H1 (cell line): ENCODE data around the gene CASTOR1. TPM values are rescaled to one million over a fixed set of nuclear protein-coding genes. Genes with fewer than 3 reads are reported as not detected.

Source experiments
- CTCF ChIA-PET: fragments of 300-600 bp; sonication (Branson Sonifier 250); formaldehyde crosslinking; loops from one replicate; lab custom pipeline; 2021; ENCODE audit not compliant: partially characterized antibody; lab: Charles Lee
- POLR2A ChIA-PET: fragments of 300-600 bp; sonication (Branson Sonifier 250); formaldehyde crosslinking; loops from one replicate; lab custom pipeline; 2021; ENCODE audit warnings: inconsistent platforms; ENCODE audit not compliant: partially characterized antibody; lab: Charles Lee
- DNase-seq, 2 experiments: peaks; one replicate each; pipeline versions ENCODE4 v3.0.0 to v3.0.0-alpha.2; 2010 to 2022; ENCODE audit warnings: low spot score in 2 of 2, low read depth in 1 of 2, mixed read lengths in 1 of 2
- FAIRE-seq: peaks from 2 replicates; lab custom pipeline; 2011; peaks lifted over from hg19 to GRCh38; lab: Jason Lieb, UNC
- H2AFZ ChIP-seq: 2 replicates; pipeline ENCODE4 v1.8.1; 2012; ENCODE audit warnings: low read length, inconsistent platforms
- H2AK5ac ChIP-seq: 2 replicates; pipeline ENCODE4 v1.6.1; 2013; ENCODE audit warnings: low read depth, low read length
- H2BK120ac ChIP-seq: replicated peaks from 2 replicates; pipeline ENCODE3; 2013; ENCODE audit warnings: low read depth, low read length, inconsistent platforms
- H2BK12ac ChIP-seq: 2 replicates; pipeline ENCODE4 v1.6.1; 2013; ENCODE audit warnings: low read depth, low read length
- H2BK15ac ChIP-seq: 2 replicates; pipeline ENCODE4 v1.6.1; 2013; ENCODE audit warnings: low read length
- H2BK20ac ChIP-seq: 2 replicates; pipeline ENCODE4 v1.6.1; 2013; ENCODE audit warnings: low read length
- H2BK5ac ChIP-seq: 2 replicates; pipeline ENCODE4 v1.6.1; 2013; ENCODE audit warnings: low read depth, low read length
- H3K14ac ChIP-seq: 2 replicates; pipeline ENCODE4 v1.6.1; 2013; ENCODE audit warnings: inconsistent platforms; ENCODE audit not compliant: insufficient read length
- H3K18ac ChIP-seq: 2 replicates; pipeline ENCODE4 v1.6.1; 2013; ENCODE audit warnings: low read length; ENCODE audit errors: extremely low read depth
- H3K23ac ChIP-seq: 2 replicates; pipeline ENCODE4 v1.6.1; 2013; ENCODE audit warnings: inconsistent platforms; ENCODE audit not compliant: insufficient read length
- H3K23me2 ChIP-seq: 2 replicates; pipeline ENCODE4 v1.6.1; 2013; ENCODE audit warnings: low read depth, low read length
- H3K27ac ChIP-seq: 2 replicates; pipeline ENCODE4 v1.6.1; 2011; ENCODE audit warnings: low read depth, low read length, inconsistent platforms
- H3K27me3 ChIP-seq, 4 experiments: replicated peaks in 1 of 4; 1 replicate in 1 of 4; 2 replicates in 3 of 4; pipeline versions ENCODE4 v1.6.1 to v1.8.1; 2011 to 2013; ENCODE audit warnings: low read length in 3 of 4, mild to moderate bottlenecking in 3 of 4, inconsistent platforms in 2 of 4, mixed read lengths in 2 of 4, moderate library complexity in 1 of 4; ENCODE audit not compliant: control insufficient read depth in 3 of 4, insufficient read depth in 3 of 4; ENCODE audit errors: extremely low read depth in 1 of 4
- H3K36me3 ChIP-seq, 4 experiments: 2 replicates each; pipeline versions ENCODE4 v1.6.1 to v1.8.1; 2011 to 2013; ENCODE audit warnings: mild to moderate bottlenecking in 4 of 4, low read length in 3 of 4, moderate library complexity in 2 of 4, control low read depth in 1 of 4, inconsistent platforms in 1 of 4; ENCODE audit not compliant: insufficient read depth in 4 of 4, control insufficient read depth in 2 of 4
- H3K4ac ChIP-seq: replicated peaks from 2 replicates; pipeline ENCODE3; 2013; ENCODE audit warnings: low read length, low read depth, mixed read lengths, inconsistent platforms; ENCODE audit not compliant: insufficient read length
- H3K4me1 ChIP-seq, 4 experiments: replicated peaks in 1 of 4; 1 replicate in 1 of 4; 2 replicates in 3 of 4; pipeline versions ENCODE4 v1.6.1 to v1.8.1; 2011 to 2013; ENCODE audit warnings: low read length in 3 of 4, inconsistent platforms in 2 of 4, mixed read lengths in 1 of 4; ENCODE audit not compliant: insufficient read depth in 4 of 4, control insufficient read depth in 3 of 4
- H3K4me2 ChIP-seq, 2 experiments: 2 replicates each; pipeline versions ENCODE4 v1.6.1 to v1.8.1; 2011 to 2013; ENCODE audit warnings: low read depth in 2 of 2, low read length in 2 of 2, control low read depth in 1 of 2, inconsistent platforms in 1 of 2, mild to moderate bottlenecking in 1 of 2; ENCODE audit not compliant: insufficient read depth in 1 of 2
- H3K4me3 ChIP-seq, 4 experiments: fragments of 200-600, 300-600 bp in 1 of 4; sonication (generic), shearing (Covaris generic), sonication (Bioruptor Twin) in 1 of 4; 2 replicates each; pipeline versions ENCODE4 v1.5.1 to v1.8.1; 2011 to 2016; ENCODE audit warnings: low read length in 4 of 4, low read depth in 3 of 4, control low read depth in 2 of 4, inconsistent platforms in 2 of 4, mild to moderate bottlenecking in 2 of 4, mixed read lengths in 1 of 4, moderate library complexity in 1 of 4; ENCODE audit not compliant: insufficient read depth in 2 of 4; ENCODE audit errors: extremely low read depth in 1 of 4
- H3K56ac ChIP-seq: replicated peaks from 2 replicates; pipeline ENCODE3; 2013; ENCODE audit warnings: low read depth, mild to moderate bottlenecking, mixed read lengths, low read length, inconsistent platforms; ENCODE audit not compliant: insufficient read length
- H3K79me1 ChIP-seq: 2 replicates; pipeline ENCODE4 v1.6.1; 2013; ENCODE audit warnings: low read depth, low read length, control low read depth
- H3K79me2 ChIP-seq, 2 experiments: 2 replicates each; pipeline versions ENCODE4 v1.6.1 to v1.8.1; 2012 to 2013; ENCODE audit warnings: low read length in 2 of 2, mild to moderate bottlenecking in 2 of 2, inconsistent platforms in 1 of 2; ENCODE audit not compliant: insufficient read depth in 2 of 2, control insufficient read depth in 1 of 2
- H3K9ac ChIP-seq, 4 experiments: replicated peaks in 1 of 4; 1 replicate in 1 of 4; 2 replicates in 3 of 4; pipeline versions ENCODE4 v1.6.1 to v1.8.1; 2011 to 2013; ENCODE audit warnings: low read depth in 3 of 4, low read length in 3 of 4, control low read depth in 2 of 4, mild to moderate bottlenecking in 2 of 4, moderate library complexity in 2 of 4, inconsistent platforms in 1 of 4; ENCODE audit errors: extremely low read depth in 1 of 4
- H3K9me3 ChIP-seq, 2 experiments: 2 replicates each; pipeline versions ENCODE4 v1.6.1 to v1.8.1; 2012 to 2013; ENCODE audit warnings: mild to moderate bottlenecking in 2 of 2, moderate library complexity in 2 of 2, control low read depth in 1 of 2, inconsistent platforms in 1 of 2, low read depth in 1 of 2, low read length in 1 of 2, mixed read lengths in 1 of 2; ENCODE audit not compliant: insufficient read depth in 2 of 2
- H4K20me1 ChIP-seq, 2 experiments: replicated peaks in 1 of 2; 2 replicates each; pipeline versions ENCODE3 to v1.8.1; 2011 to 2013; ENCODE audit warnings: inconsistent platforms in 2 of 2, low read length in 2 of 2, mild to moderate bottlenecking in 1 of 2; ENCODE audit not compliant: insufficient read depth in 2 of 2, control insufficient read depth in 1 of 2
- H4K5ac ChIP-seq: 2 replicates; pipeline ENCODE4 v1.6.1; 2013; ENCODE audit warnings: low read length, low read depth, mixed read lengths, inconsistent platforms; ENCODE audit not compliant: insufficient read length
- H4K8ac ChIP-seq: 2 replicates; pipeline ENCODE4 v1.8.0; 2013; ENCODE audit warnings: mild to moderate bottlenecking, moderate library complexity, low read length, inconsistent platforms; ENCODE audit not compliant: insufficient read depth; ENCODE audit errors: extremely low read depth
- H4K91ac ChIP-seq: replicated peaks from 2 replicates; pipeline ENCODE3; 2013; ENCODE audit warnings: low read length, mixed read lengths, inconsistent platforms; ENCODE audit not compliant: insufficient read length
- BCL11A ChIP-seq, 2 experiments: IDR thresholded peaks; one replicate each; pipeline ENCODE4 v1.6.1; 2011; ENCODE audit warnings: low read depth in 2 of 2, low read length in 2 of 2, mild to moderate bottlenecking in 2 of 2
- CBX8 ChIP-seq: fragments of 300-800, 300-1000 bp; sonication (generic); IDR thresholded peaks from 2 replicates; pipeline ENCODE4 v1.7.1; 2016; ENCODE audit warnings: low read depth, low read length, borderline replicate concordance
- CREB1 ChIP-seq: IDR thresholded peaks from 2 replicates; pipeline ENCODE4 v1.6.1; 2012; ENCODE audit warnings: inconsistent platforms
- POU5F1 ChIP-seq: IDR thresholded peaks from 2 replicates; pipeline ENCODE4 v1.6.1; 2011; ENCODE audit warnings: low read depth, mild to moderate bottlenecking, low read length, moderate library complexity
- SIX5 ChIP-seq: IDR thresholded peaks from 2 replicates; pipeline ENCODE4 v1.6.1; 2011; ENCODE audit warnings: mild to moderate bottlenecking, low read depth, low read length
- TEAD4 ChIP-seq: IDR thresholded peaks from 2 replicates; pipeline ENCODE4 v1.6.1; 2012; ENCODE audit warnings: low read depth, low read length, inconsistent platforms, mixed read lengths
- WGBS, 2 experiments: shearing (Covaris generic) in 1 of 2; methylation state at CpG; one replicate each; pipeline versions ENCODE4 v1.1.6 to v1.1.7; 2013 to 2015; ENCODE audit warnings: low lambda C conversion rate in 2 of 2, mixed read lengths in 2 of 2, inconsistent platforms in 1 of 2, low coverage in 1 of 2, missing lambda C conversion rate in 1 of 2; ENCODE audit not compliant: insufficient replicate concordance in 2 of 2, insufficient coverage in 1 of 2, insufficient read length in 1 of 2; ENCODE audit errors: extremely low coverage in 1 of 2, missing lambda C conversion rate in 1 of 2; 5-methylcytosine and 5-hydroxymethylcytosine counted together
- polyA plus RNA-seq, 7 experiments: library from polyadenylated mRNA; depleted of rRNA in 3 of 7; stranded (reverse) in 5 of 7; unstranded in 2 of 7; fragments of >200 nt in 5 of 7; fragments of 200-250 nt in 2 of 7; gene quantifications; 1 replicate in 5 of 7; 2 replicates in 1 of 7; 4 replicates in 1 of 7; pipeline versions ENCODE4 v1.2.1 to v1.2.3, GENCODE V29; 2011 to 2013; ENCODE audit warnings: missing spikeins in 2 of 7, mixed read lengths in 2 of 7
- total RNA-seq: library from RNA; stranded (reverse); fragmentation: NEBNext Ultra II Directional; extraction: Animal tissue kit (Norgen Biotek cat#: 25700); gene quantifications from 2 replicates; pipeline ENCODE4 v1.2.1, GENCODE V29; 2021
- TF ChIP-seq, protein P1 (sequence below): IDR thresholded peaks from 2 replicates; pipeline ENCODE4 v1.6.1; 2012; ENCODE audit warnings: low read length, inconsistent platforms

The CASTOR1 gene
- total and polyA plus RNA-seq, 2 of the 8 experiments (the other 6 are each of a cell fraction or from before 2014, with no cell fraction given), result 10.3 to 36.0 TPM

DNA sequence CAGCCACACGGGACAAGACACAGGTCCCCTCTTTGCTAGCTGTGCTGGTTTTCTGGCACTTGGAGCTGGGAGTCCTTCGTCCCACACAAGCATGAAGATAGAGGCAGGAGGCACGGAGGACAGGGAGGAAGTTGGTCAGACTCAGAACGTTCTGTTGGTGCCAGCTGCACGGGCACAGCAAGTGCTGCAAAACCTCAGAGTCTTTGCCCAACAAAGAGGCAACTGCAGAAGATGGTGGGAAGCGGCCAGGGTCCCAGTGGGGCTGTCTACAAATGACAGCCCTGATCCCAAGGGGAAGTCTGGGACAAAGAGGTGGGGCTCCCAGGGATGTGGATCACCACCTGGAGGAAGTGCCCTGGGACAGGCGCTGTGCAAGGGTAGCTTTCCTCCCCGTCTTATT, 13.3 kb downstream of the CASTOR1 start:
- Histone ChIP-seq H3K79me2 (no peaks in the 10 kb centered on the region), H3K4me1 (peaks cover 0 to 10% (median 3%) of the 10 kb centered on the region in 4 experiments; a peak in 3 of 7 replicates), H4K8ac (peak overlapping the region; percentile 54; the same call in 1 of the 2 replicates), H3K9me3 (no peaks in the 10 kb centered on the region), H3K36me3 (no peaks in the 10 kb centered on the region), H3K9ac (no peak overlapping the region), H3K56ac (no peak overlapping the region), H2BK20ac (no peak overlapping the region), H4K5ac (no peak overlapping the region)
- DNase-seq, result no peak
- CTCF ChIA-PET, result interaction anchor here (0.8 to 5.3 kb wide), 3 partner anchors 11 to 15 kb away, joined by 3 to 35 read pairs (median 6); partner anchors contain the start of gene CASTOR1
- POLR2A ChIA-PET, result interaction anchor here (1.0 to 1.4 kb wide), 2 partner anchors 15 to 160 kb away, joined by 3 to 4 read pairs; no protein-coding TSS in a partner anchor
- TF ChIP-seq BCL11A (IDR thresholded peaks at IDR 0.05; ENCODE audit: low read depth in 2 of 2, low read length in 2 of 2) (no peak), CBX8 (no peak), CREB1 (no peak), TEAD4 (no peak), POU5F1 (no peak), SIX5 (no peak)
- TF ChIP-seq, protein P1, sequence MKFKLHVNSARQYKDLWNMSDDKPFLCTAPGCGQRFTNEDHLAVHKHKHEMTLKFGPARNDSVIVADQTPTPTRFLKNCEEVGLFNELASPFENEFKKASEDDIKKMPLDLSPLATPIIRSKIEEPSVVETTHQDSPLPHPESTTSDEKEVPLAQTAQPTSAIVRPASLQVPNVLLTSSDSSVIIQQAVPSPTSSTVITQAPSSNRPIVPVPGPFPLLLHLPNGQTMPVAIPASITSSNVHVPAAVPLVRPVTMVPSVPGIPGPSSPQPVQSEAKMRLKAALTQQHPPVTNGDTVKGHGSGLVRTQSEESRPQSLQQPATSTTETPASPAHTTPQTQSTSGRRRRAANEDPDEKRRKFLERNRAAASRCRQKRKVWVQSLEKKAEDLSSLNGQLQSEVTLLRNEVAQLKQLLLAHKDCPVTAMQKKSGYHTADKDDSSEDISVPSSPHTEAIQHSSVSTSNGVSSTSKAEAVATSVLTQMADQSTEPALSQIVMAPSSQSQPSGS, result no peak
- TF ChIP-seq, all 59 proteins: peak for 0
- no peak overlapping the region for H3K27ac ChIP-seq
- H3K4me2 ChIP-seq, result no peak overlapping the region
- H4K91ac ChIP-seq, result no peak overlapping the region
- no peak overlapping the region for H3K4ac ChIP-seq
- FAIRE-seq, result no peak
- peak overlapping the region; percentile 86 for H2AFZ ChIP-seq
- H3K79me1 ChIP-seq, result no peaks in the 10 kb centered on the region
- H3K23me2 ChIP-seq, result no peaks in the 10 kb centered on the region; the same call in 1 of the 2 replicates
- WGBS, 2 experiments, result 95% methylated on average over 8 of the region's 8 CpGs; no CpG with 5 or more reads in 1 of the 2 experiments
- H3K14ac ChIP-seq, result no peak overlapping the region
- H3K27me3 ChIP-seq, result no peaks in the 10 kb centered on the region; a peak in 1 of 7 replicates
- no peak overlapping the region; the same call in 1 of the 2 replicates for H2AK5ac ChIP-seq
- H4K20me1 ChIP-seq, result no peaks in the 10 kb centered on the region
- peak overlapping the region; percentile 94; the same call in 1 of the 2 replicates for H2BK12ac ChIP-seq
- H2BK120ac ChIP-seq, result no peak overlapping the region
- H3K23ac ChIP-seq, result no peak overlapping the region
- no peak overlapping the region for H3K4me3 ChIP-seq
- H2BK5ac ChIP-seq, result no peak overlapping the region; the same call in 1 of the 2 replicates
- no peak overlapping the region for H3K18ac ChIP-seq
- 0 out of 2 replicates have a peak overlapping the region, but pooled peaks have one; percentile 72 for H2BK15ac ChIP-seq
